ENCODE results near the gene LINC01488.

The LINC01488 gene

GRCh38 chr11:69495441-69496201 lies 14.2 kb downstream of the LINC01488 start:
- DNase-seq: no peak

- DNase-seq: no peak
Observed at GRCh38 chr11:69496202-69496557, 14.7 kb downstream of the LINC01488 start.

GRCh38 chr11:69496631-69497220 lies 15.3 kb downstream of the LINC01488 start:
- no peak for DNase-seq

- no peak for DNase-seq
Observed at GRCh38 chr11:69497221-69497787, 15.8 kb downstream of the LINC01488 start.

- DNase-seq: no peak
Observed at GRCh38 chr11:69498614-69499175, 17.2 kb downstream of the LINC01488 start.

- DNase-seq: no peak
Observed at GRCh38 chr11:69499186-69499917, 17.9 kb downstream of the LINC01488 start.

- no peak for DNase-seq
Observed at GRCh38 chr11:69499918-69500284, 18.4 kb downstream of the LINC01488 start.

GRCh38 chr11:69500285-69501120 lies 19.0 kb downstream of the LINC01488 start:
- DNase-seq: no peak

- DNase-seq: no peak
Observed at GRCh38 chr11:69501121-69501489, 19.6 kb downstream of the LINC01488 start.

GRCh38 chr11:69501891-69502860 lies 20.7 kb downstream of the LINC01488 start:
- DNase-seq: no peak

GRCh38 chr11:69504127-69504526 lies 22.7 kb downstream of the LINC01488 start:
- no peak for DNase-seq

GRCh38 chr11:69504576-69505335 lies 23.3 kb downstream of the LINC01488 start:
- no peak for DNase-seq

GRCh38 chr11:69508974-69509373 lies 27.5 kb downstream of the LINC01488 start:
- no peak for DNase-seq

GRCh38 chr11:69509381-69509780 lies 27.9 kb downstream of the LINC01488 start:
- no peak for DNase-seq

- no peak for DNase-seq
Observed at GRCh38 chr11:69509846-69510390, 28.5 kb downstream of the LINC01488 start.

GRCh38 chr11:69510471-69511357 lies 29.3 kb downstream of the LINC01488 start:
- DNase-seq: no peak

- no peak for DNase-seq
Observed at GRCh38 chr11:69511358-69512055, 30.0 kb downstream of the LINC01488 start.

GRCh38 chr11:69512136-69512535 lies 30.7 kb downstream of the LINC01488 start:
- no peak for DNase-seq

Data from CD4-positive, alpha-beta T cell treated with Interleukin-17A for 4 hours (primary cell).